ENCODE measurements around the gene TSPEAR. TPM values are rescaled to one million over a fixed set of nuclear protein-coding genes. Genes with fewer than 3 reads are reported as not detected.

Gene TSPEAR
- total RNA-seq, 4 donors from 2014 or later: not detected

DNA sequence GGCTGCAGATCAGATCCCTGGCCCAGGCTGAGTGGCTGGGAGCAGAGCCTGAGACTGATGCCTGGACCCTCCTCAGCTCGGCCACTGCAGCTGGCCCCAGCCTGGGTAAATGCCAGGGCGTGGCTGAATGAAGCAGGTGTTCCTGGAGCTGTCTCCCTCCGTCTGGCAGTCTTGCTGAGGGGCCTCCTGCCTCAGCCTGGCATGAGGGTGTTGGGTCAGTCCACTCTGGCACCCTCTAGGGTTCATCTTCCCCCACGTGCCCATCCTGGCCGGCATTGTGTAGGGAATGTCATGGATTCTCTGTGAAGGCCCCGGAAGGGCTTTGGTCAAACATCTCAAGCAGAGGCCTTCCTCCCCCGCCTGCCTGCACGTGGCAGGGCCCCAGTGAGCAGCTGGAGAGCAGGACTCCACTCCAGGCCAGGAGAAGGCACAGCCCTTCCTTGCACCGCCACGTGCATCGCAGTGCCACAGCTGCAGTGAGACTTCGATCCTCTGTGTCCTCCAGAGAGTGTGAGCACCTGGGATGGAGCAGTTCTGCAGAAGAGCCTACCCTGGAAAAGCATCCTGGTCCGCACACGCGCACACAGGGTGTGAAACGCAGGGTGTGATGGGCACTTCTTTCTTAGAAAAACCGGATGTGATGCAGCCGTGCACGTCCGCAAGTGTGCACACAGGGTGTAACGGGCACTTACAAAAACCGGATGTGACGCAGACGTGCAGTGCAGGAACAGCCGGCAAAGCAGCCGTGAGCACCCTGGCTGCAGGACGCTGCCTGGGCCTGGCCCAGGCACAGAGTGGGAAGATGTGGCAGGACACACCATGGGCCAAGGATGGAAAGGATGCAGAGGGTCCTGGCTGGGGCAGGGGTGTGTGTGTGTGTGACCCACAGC lies 142.5 kb downstream of the TSPEAR start:
- no peak overlapping the region for H3K4me3 ChIP-seq
- no peak for DNase-seq (ENCODE audit: low spot score in 2 of 2)
- WGBS, 2 donors: 76 to 80% methylated on average over 22 to 26 of the region's 27 CpGs

DNA sequence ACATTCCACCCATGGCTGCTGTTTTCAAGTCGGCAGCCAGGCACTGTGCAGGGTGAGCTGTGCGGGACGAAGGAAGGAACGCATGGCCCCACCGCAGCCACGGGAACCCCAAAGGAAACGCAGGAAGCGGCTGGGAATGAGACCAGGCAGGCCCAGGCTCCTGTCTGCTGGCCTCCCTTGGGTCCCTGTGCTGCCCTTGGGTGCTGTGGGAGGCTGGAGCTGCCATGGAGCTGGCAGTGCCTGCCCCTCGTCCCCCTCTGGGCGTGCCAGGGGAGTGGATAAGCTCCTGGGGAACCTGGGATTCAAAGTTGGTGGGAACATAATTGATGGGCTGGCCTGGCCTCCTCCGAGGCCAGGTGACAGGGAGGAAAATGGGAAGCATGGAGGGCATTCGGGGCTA lies 143.1 kb downstream of the TSPEAR start:
- no peaks in the 10 kb centered on the region for H3K27me3 ChIP-seq
- H3K36me3 ChIP-seq: no peaks in the 10 kb centered on the region
- no peak overlapping the region for H3K27ac ChIP-seq
- H3K9me3 ChIP-seq: peaks cover 0 to 29% (median 0%) of the 10 kb centered on the region in 4 donors
- H3K4me1 ChIP-seq: no peaks in the 10 kb centered on the region
- DNase-seq (ENCODE audit: low spot score in 2 of 2): no peak
- no peak overlapping the region for H3K4me3 ChIP-seq
- no peak for TF ChIP-seq EP300 (IDR thresholded peaks at IDR 0.05)
- no peak for TF ChIP-seq CTCF (IDR thresholded peaks at IDR 0.05)
- TF ChIP-seq POLR2A (IDR thresholded peaks at IDR 0.05): no peak
- WGBS, 2 donors: 81 to 84% methylated on average over 11 to 12 of the region's 12 CpGs

More for the DNA sequence above, 142.5 kb downstream of the TSPEAR start:
- Histone ChIP-seq H3K4me1 (no peaks in the 10 kb centered on the region), H3K27me3 (no peaks in the 10 kb centered on the region), H3K27ac (no peak overlapping the region), H3K9me3 (peaks cover 0 to 24% (median 0%) of the 10 kb centered on the region in 4 donors), H3K36me3 (no peaks in the 10 kb centered on the region)
- TF ChIP-seq CTCF (IDR thresholded peaks at IDR 0.05) (no peak), EP300 (IDR thresholded peaks at IDR 0.05) (no peak), POLR2A (IDR thresholded peaks at IDR 0.05) (no peak)

GRCh38 chr21:44567481-44568171 lies 143.7 kb downstream of the TSPEAR start:
- Histone ChIP-seq H3K27me3 (no peaks in the 10 kb centered on the region), H3K9me3 (peaks cover 0 to 31% (median 0%) of the 10 kb centered on the region in 4 donors), H3K36me3 (no peaks in the 10 kb centered on the region), H3K4me1 (no peaks in the 10 kb centered on the region), H3K4me3 (no peak overlapping the region), H3K27ac (no peak overlapping the region)
- no peak for TF ChIP-seq POLR2A (IDR thresholded peaks at IDR 0.05)
- TF ChIP-seq CTCF (IDR thresholded peaks at IDR 0.05): no peak
- TF ChIP-seq EP300 (IDR thresholded peaks at IDR 0.05): no peak
- 92 to 93% methylated on average over 18 of the region's 18 CpGs for WGBS, 2 donors
- DNase-seq (ENCODE audit: low spot score in 2 of 2): no peak

DNA sequence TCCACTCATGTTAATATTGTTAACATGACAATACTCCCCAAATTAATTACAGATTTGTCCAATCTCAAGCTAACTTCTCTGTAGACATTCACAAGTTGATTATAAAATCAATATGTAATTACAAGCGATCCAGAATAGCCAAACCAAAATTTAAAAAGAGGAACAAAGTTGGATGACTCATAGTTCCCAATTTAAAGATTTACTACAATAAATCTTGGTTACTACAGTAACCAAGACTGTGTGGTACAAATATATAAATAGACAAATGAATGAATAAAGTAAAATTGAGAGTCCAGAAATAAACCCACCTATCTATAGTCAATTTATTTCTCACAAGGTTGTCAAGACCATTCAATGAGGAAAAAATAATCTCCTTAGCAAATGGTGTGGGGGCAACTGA lies 145.0 kb downstream of the TSPEAR start:
- Histone ChIP-seq H3K36me3 (no peaks in the 10 kb centered on the region), H3K4me3 (no peak overlapping the region), H3K9me3 (peaks cover 0 to 27% (median 0%) of the 10 kb centered on the region in 4 donors), H3K27me3 (no peaks in the 10 kb centered on the region), H3K4me1 (no peaks in the 10 kb centered on the region), H3K27ac (no peak overlapping the region)
- DNase-seq (ENCODE audit: low spot score in 2 of 2): no peak
- WGBS, 2 donors: 68 to 76% methylated on average over 1 of the region's 1 CpG
- no peak for TF ChIP-seq CTCF (IDR thresholded peaks at IDR 0.05)
- TF ChIP-seq EP300 (IDR thresholded peaks at IDR 0.05): no peak
